CD4-positive, alpha-beta T cell treated with Interferon alpha-2 for 1 hour (primary cell): ENCODE measurements around the gene FUT3.
"Not testable (repeated sequence)": the region's sequence is repeated elsewhere in the genome, so short reads cannot be mapped to it uniquely, and the experiment has no call there.

Source experiments
- DNase-seq, 2 donors: peaks; one replicate each; pipeline ENCODE4 v3.0.0-alpha.2; 2020 to 2022

The FUT3 gene

GRCh38 chr19:5881543-5882299 is 30.5 kb upstream of the FUT3 start:
- no peak for DNase-seq

GRCh38 chr19:5880604-5881078 is 29.4 kb upstream of the FUT3 start:
- DNase-seq, result no peak

GRCh38 chr19:5880196-5880595 is 28.9 kb upstream of the FUT3 start:
- DNase-seq, result no peak

GRCh38 chr19:5877882-5878281 is 26.6 kb upstream of the FUT3 start:
- no peak for DNase-seq

- DNase-seq, result no peak
These were observed 26.2 kb upstream of the FUT3 start for GRCh38 chr19:5877427-5877826.

- not testable (repeated sequence) for DNase-seq
These were observed 23.2 kb upstream of the FUT3 start for GRCh38 chr19:5874496-5874895.

- DNase-seq, result no peak
These were observed 22.5 kb upstream of the FUT3 start for GRCh38 chr19:5873617-5874199.

- DNase-seq, result no peak
These were observed 19.7 kb upstream of the FUT3 start for GRCh38 chr19:5870986-5871394.

- no peak for DNase-seq
These were observed 16.2 kb upstream of the FUT3 start for GRCh38 chr19:5867201-5868136.

- no peak for DNase-seq
These were observed 14.5 kb upstream of the FUT3 start for GRCh38 chr19:5865772-5866171.

- DNase-seq, result no peak
These were observed 13.7 kb upstream of the FUT3 start for GRCh38 chr19:5864725-5865486.

- DNase-seq, result no peak
These were observed 12.9 kb upstream of the FUT3 start for GRCh38 chr19:5864013-5864720.

- no peak for DNase-seq
These were observed 11.9 kb upstream of the FUT3 start for GRCh38 chr19:5863030-5863665.

- DNase-seq, result no peak
These were observed 6.2 kb upstream of the FUT3 start for GRCh38 chr19:5857203-5858081.

GRCh38 chr19:5855151-5855550 is 3.9 kb upstream of the FUT3 start:
- not testable (repeated sequence) for DNase-seq

- DNase-seq, result not testable (repeated sequence)
These were observed 2.9 kb upstream of the FUT3 start for GRCh38 chr19:5854121-5854520.

- no peak for DNase-seq
These were observed 431 bp downstream of the FUT3 start for GRCh38 chr19:5850743-5851293.

- DNase-seq, result no peak
These were observed 1.1 kb downstream of the FUT3 start for GRCh38 chr19:5850189-5850588.

- DNase-seq, result not testable (repeated sequence)
These were observed 2.6 kb downstream of the FUT3 start for GRCh38 chr19:5848621-5849020.

- not testable (repeated sequence) for DNase-seq
These were observed 3.4 kb downstream of the FUT3 start for GRCh38 chr19:5847846-5848245.
